GM18868 (cell line): Measurements from ENCODE around the gene HDC.

Experiments used
- ATAC-seq: cut with Tn5 transposase; IDR thresholded peaks from one replicate; pipeline ENCODE4 v1.9.1; 2021; ENCODE audit warnings: mild to moderate bottlenecking, moderate library complexity; ENCODE audit not compliant: unreplicated experiment

The HDC gene

DNA sequence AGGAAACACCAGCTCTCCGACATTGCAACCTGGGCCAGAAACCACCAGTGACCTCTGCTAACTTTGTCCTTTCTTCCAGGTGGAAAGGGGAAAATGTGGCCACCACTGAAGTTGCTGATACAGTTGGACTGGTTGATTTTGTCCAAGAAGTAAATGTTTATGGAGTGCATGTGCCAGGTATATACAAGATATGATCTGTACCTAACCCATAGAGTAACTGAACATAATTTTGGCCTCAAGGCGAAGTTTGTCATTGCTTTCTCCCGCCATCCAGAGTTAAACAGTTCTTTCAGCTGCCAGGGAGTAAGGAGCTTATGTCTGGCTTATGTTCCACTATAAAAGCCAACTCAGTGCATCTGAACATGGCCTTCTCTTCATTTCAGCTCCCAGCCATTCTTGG, 36.7 kb downstream of the HDC start:
- no peak for ATAC-seq

DNA sequence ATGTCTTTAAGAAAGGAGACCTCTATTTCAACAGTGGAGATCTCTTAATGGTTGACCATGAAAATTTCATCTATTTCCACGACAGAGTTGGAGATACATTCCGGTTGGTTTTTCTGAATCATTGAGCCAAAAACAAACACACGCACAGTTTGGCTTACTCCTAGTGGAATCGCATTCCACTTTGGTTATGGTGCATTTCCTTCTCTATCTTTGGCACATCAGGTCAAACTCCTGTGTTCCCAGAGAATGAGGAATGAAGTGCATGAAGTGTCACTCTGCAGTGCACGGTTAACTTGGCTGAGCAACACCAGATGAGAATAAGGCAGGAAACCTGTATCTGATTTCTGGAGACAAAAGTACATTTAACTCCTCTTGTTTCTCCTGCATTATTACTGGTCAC, 38.5 kb downstream of the HDC start:
- ATAC-seq, result no peak

DNA sequence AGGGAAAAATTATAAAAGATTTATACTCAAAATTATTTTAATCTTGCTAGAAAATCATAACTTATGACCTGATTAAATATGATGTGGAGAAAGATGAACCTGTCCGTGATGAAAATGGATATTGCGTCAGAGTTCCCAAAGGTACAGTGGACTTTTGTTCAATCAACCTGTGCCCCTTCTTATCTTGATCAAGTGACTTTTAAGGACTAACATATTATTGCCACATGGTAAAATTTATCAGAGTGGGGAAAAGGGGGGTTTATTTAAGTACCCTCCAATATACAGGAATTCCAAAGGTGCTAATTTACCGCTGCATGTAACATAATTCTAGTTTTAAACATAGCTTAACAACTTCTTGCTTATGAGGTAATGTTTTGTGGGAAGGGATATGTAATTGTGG, 39.6 kb downstream of the HDC start:
- no peak for ATAC-seq

DNA sequence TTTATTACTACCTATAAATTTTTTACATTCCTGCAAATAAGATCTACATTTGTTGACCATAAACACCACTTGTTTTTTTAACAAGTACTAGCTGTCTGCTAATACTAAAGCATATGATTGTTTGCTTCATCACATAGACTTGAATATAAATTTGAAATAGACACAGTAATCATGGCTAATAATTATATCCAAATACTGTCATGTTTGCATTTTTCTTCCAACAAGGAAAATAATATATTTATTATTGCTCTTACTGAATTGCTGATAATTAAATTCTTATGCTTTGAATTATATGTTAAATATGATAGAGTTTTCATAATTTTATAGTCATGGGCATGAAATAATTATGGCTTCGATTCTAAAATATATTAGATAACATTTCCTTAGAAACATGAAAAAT, 40.5 kb downstream of the HDC start:
- ATAC-seq, result no peak

DNA sequence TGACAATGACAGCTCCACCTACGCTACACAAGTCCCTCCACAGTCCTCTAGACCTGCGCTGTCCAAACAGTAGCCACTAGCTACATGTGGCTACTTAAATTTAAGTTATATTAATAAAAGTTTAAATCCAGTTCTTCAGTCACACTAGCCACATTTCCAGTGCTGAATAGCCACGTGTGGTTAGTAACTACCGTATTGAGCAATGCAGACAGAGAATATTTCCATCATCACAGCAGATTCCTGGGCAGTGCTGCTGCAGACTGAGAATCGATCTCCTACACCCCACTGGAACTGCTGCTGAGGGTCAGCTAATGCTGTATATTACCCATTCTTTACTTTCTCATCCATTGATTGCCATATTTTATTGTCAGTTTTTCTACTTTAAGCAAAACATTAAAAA, 40.9 kb downstream of the HDC start:
- ATAC-seq, result no peak

DNA sequence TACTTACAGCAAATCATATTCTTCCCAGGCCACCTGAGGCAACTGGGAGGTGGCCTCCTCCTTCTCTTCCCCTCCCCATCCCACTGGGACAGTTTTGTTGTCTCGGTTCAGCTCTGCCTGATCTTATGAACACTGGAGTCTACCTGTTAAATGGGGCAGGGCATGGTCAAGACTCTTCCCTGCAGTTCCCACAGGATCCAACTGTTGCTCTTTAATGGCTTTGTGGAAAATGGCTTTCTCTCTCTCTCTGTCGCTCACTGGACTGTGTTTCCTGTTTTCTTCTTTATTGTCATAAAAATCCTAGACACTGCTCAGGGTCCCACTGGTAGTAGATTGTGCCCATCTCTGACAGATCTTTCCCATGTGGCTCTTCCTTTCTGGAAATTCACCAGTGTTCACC, 43.3 kb downstream of the HDC start:
- no peak for ATAC-seq

DNA sequence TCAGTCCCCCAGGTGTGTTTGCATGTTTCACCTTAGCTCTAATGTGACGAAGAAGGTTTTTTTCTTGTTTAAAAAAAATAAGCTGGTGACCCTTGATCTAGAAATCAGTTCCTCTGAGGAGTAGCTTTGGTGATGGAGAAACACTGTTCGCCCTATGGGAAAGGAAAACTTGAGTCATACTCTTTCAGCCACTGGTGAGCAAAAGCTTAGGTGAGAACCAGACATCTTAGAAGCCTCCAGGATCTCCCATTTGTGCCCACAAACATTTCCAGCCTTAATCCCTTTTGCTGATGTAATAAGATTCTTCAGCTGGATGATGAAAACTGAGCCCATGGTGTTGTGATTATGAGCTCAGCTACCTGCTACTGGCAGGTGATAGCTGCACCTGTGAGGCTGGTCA, 45.7 kb downstream of the HDC start:
- ATAC-seq, result no peak

DNA sequence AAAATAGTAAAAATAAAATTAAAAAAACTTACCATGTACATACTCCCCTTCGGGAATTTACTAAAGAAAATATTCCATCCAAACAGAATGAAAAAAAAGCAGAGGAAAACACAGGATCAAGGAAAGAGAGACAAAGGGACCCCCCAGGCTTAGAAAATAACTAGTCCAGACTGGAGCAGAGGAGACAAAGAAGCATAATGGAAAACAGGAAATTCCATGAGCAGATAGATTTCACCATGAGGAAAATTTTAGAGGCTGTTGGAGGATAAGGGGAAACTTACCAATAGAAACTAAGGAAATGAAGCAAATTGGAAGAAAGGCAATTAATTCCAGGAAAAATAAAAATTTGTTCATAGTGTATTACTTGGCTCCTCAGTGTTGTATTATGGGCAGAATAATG, 46.8 kb downstream of the HDC start:
- ATAC-seq, result no peak

DNA sequence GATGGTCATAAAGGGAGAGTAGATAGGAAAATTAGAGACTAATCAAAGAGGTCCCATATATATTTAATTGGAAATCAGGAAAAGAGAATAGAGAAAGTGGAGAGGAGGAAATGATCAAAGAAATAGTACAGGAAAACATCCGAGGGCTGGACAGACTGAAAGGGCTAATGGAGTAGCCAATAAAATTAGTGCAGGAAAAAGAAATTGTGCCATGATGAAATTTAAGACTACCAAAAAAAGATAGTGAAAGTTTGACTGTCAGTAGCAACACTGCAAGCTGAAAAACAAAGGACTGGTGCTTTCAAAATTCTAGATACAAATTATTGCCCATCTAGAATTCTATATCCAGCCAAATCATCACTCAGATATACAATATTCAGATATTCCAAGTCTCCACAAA, 47.2 kb downstream of the HDC start:
- ATAC-seq, result no peak

DNA sequence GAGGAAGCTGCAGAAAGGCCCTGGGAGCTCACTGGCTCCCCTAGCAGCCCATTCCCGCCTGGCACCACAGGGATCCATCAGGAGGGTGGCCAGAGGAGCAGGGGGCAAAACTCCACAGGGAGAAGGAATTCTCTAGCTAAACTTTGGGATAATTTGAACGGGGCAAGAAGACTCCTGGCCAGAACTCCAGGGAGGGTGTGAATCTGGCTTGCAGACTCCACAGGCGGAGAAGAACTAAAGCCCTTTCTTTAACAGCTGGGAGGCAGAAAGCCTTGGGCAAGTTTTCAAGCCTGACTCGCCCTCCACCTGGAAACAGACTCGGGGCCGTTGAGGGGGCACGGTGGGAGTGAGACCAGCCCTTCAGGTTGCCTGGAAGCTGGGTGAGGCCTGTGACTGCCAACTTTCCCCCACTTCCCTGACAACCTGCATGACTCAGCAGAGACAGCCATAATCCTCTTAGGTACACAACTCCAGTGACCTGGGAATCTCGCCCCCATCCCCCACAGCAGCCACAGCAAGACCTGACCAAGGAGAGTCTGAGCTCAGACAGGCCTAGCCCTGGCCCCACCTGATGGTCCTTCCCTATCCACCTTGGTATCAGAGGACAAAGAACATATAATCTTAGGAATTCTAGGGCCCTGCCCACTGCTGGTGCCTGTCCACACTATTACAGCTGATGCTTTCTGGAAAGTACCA, 54.9 kb downstream of the HDC start:
- no peak for ATAC-seq

DNA sequence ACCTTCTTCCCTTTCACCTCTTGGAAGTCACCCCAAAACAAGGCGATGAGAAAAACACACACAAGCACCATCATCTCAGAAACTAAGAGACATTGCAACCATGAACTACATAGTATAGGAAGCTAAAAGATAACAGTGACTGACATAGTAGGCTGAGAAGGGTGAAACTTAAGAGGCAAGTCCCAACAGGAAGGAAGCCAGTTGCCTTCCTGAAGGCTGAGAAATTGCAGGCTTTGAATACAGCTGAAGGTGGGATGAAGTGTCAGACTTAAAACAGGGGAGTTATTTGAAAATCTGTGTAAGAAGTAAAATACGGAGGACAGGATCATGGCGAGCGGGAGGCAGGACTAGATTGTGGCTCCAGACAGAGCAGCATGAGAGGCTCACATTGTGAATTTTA, 55.7 kb downstream of the HDC start:
- ATAC-seq, result no peak

DNA sequence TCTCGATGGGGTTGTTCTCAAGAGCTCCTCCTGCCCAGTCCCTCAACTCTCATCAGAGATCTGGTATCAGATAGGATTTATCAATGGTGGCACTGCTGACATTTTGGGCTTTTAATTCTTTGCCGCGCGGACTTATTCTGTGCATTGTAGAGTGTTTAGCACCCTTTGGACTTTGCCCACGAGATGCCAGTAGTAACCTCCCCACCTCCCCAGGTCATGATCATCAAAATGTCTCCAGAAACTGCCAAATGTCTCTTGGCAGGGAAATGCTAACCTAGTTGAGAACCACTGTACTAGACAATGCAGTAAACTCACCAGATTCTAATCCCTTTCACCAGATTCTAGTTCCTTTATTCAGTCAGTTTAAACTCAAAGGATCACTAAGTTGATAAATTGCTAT, 59.5 kb downstream of the HDC start:
- no peak for ATAC-seq

DNA sequence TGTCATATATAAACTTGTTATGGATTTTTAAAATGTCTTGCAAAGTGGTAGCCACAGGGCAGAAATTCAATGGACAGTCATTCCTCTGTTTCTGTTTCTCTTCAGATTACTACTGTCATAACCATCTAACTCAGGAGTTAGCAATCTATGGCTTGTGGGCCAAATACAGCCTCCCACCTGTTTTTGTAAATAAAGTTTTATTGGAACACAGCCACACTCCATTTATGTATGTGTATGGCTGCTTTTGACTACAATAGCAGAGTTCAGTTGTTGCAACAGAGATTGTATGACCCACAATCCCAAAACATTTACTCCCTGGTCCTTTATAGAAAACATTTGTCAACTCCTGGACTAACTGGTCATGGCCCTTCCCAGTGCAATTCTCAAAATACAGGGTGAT, 63.5 kb downstream of the HDC start:
- ATAC-seq, result no peak

DNA sequence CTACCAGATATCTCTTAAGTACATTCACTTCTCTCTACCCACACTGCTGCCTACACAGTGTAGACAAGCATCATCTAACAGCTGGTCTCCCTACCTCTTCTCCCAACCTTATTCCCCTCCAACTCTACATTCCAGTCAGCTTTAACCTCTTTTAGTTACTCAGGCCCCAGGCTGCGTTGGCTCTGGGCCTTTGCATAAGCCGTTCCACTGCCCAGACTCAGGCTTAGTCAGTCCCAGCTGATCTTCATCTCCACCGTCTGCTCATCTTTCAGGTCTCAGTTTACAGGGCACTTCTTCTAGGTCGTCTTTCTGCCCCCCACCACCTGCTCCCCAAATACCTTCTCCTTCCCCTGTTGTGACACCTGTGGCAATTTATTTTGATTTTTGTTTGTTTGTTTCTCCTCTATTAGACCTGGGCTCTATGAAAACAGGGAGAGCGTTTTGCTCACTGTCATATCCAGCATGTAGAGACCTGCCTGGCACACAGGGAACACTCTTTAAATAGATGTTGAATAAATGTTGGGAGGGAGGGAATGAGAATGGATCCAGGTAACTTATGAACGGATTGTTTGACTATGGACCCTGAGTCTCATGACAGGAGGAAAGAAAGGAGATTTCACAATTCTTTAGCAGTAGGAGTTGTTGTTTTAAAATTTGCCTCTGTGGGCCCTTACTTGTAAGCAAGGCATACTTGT, 72.5 kb downstream of the HDC start:
- ATAC-seq, result no peak

DNA sequence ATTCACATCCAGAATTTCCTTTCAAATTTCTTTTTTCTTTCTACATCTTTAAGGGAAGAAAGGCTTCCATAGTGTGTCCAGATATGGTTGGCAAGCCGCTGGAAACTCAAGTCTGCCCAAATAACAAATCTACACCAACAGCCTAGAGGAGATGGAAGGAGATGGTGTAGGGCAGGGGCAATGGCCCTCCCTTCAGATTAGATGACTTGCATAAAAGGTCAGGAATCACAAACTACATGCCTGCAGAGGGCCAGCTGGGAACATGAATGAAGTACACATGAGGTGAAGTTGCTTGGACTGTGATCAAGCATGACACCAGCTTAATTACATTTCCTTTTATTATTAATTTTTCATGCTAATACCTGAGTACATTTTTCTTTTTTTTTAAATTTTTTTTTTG, 73.4 kb downstream of the HDC start:
- no peak for ATAC-seq
